ENCODE measurements around the gene CLDN22.

Gene CLDN22

DNA sequence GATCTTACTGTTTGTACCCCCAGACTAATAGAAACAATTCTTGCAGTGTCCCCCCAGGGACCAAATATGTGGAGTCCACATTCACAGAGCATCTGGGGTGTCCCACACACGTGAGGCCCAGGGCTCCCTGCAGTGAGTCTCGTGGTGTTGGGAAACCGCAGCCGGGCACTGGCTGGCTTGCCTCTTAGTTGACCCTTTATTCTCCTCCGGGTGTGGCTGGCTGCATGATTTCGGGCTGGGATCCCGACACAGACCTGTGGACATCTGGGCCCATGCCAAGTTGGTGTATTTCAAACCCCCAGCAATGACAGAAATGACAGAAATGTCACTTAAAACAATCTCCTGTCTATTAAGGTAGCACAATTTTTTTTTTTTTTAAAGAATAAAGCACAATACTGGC lies 17.8 kb upstream of the CLDN22 start:
- TF ChIP-seq, protein P1, sequence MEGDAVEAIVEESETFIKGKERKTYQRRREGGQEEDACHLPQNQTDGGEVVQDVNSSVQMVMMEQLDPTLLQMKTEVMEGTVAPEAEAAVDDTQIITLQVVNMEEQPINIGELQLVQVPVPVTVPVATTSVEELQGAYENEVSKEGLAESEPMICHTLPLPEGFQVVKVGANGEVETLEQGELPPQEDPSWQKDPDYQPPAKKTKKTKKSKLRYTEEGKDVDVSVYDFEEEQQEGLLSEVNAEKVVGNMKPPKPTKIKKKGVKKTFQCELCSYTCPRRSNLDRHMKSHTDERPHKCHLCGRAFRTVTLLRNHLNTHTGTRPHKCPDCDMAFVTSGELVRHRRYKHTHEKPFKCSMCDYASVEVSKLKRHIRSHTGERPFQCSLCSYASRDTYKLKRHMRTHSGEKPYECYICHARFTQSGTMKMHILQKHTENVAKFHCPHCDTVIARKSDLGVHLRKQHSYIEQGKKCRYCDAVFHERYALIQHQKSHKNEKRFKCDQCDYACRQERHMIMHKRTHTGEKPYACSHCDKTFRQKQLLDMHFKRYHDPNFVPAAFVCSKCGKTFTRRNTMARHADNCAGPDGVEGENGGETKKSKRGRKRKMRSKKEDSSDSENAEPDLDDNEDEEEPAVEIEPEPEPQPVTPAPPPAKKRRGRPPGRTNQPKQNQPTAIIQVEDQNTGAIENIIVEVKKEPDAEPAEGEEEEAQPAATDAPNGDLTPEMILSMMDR (IDR thresholded peaks at IDR 0.05; ENCODE audit: control insufficient read depth, extremely low read depth, insufficient read depth) = no peak
- H3K4me3 ChIP-seq (ENCODE audit: low read depth, low read length) = no peak overlapping the region
- DNase-seq (ENCODE audit: low read depth) = no peak

DNA sequence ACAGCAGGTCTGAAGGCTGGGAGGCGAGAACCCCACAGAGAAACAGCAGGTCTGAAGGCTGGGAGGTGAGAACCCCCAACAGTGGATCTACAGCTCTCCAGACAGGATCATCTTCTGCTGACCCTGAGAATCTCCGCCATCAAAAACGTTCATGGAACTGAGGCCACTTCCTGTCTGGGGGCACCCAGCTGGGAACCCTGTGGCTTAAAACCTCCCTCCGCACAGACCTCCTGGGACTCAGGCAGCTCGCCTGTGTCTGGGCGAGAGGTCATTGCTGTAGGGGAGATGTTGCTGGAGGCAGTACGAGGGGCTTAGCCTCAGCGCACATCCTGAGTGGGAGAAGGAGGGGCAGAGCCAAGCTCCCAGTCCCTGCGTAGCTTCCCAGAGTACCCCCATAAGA lies 17.3 kb upstream of the CLDN22 start:
- TF ChIP-seq, protein P1 (IDR thresholded peaks at IDR 0.05; ENCODE audit: control insufficient read depth, extremely low read depth, insufficient read depth) = no peak
- no peak overlapping the region for H3K4me3 ChIP-seq (ENCODE audit: low read depth, low read length)
- DNase-seq (ENCODE audit: low read depth) = no peak

DNA sequence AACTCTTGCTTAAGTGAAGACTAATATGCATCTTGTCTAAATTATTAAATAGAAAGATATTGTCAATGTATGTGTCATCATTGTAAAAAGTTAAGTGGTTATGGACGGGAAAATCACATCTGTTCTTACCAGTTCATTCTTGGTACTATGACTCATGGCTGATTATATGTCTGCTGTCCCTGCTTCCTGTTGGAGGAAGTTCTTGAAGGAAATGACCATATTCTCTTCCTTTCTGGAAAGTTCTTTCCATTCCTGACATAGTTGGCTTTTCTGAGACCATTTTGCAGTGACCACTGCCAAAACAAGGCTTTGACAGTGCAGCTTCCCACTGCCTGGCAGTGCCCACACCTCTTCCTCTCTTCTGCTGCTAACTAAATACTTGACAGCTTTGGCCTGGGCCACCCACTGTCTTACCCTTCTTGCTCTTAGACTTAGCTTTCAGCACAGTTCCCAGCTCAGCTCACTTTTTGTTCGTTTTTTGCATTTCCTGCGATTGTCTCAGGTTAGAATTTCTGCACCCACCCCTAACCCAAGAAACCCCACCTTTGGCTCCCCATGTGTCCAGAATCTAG lies 15.4 kb upstream of the CLDN22 start:
- no peak for DNase-seq (ENCODE audit: low read depth)
- TF ChIP-seq, protein P1 (IDR thresholded peaks at IDR 0.05; ENCODE audit: control insufficient read depth, extremely low read depth, insufficient read depth) = no peak
- H3K4me3 ChIP-seq (ENCODE audit: low read depth, low read length) = no peak overlapping the region

DNA sequence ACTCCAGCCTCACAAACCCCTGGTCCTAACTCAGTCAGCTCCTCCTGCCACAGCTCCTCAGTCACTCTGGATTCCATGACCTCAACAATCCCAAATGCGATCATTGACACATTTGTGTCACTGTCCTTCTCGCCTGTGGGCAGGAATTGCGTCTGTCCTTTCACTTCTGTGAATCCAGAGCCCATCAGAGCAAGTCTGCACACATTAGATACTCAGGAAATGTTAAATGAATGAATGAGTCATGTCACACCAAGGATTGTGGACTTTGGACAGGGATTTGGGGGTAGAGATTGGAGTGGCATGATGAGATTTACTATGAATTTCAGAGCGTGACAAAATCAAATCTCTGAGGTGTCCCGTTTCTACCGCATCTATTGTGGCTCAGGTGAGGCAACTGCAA lies 13.9 kb upstream of the CLDN22 start:
- TF ChIP-seq, protein P1 (IDR thresholded peaks at IDR 0.05; ENCODE audit: control insufficient read depth, extremely low read depth, insufficient read depth) = no peak
- no peak overlapping the region for H3K4me3 ChIP-seq (ENCODE audit: low read depth, low read length)
- no peak for DNase-seq (ENCODE audit: low read depth)

DNA sequence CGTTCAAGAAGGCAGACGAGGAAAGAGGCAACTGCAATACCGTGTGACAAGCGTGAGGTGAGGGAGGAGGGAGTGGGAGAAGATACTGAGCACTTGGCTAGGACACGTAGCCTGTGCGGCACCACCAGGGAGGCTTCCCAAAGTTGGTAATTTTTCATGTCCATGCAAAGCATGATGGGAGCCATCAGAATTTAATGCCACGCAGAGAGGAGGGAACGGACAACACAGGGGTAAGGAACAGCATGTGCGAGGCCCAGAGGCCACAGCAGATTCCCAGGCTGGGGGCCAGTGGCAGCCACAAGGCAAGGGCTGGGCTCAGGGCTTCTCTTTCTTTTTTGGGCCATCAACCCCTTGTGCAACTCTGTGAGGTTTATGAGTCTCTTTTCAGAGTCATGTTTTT lies 13.1 kb upstream of the CLDN22 start:
- TF ChIP-seq, protein P1 (IDR thresholded peaks at IDR 0.05; ENCODE audit: control insufficient read depth, extremely low read depth, insufficient read depth) = no peak
- H3K4me3 ChIP-seq (ENCODE audit: low read depth, low read length) = no peak overlapping the region
- DNase-seq (ENCODE audit: low read depth) = no peak

DNA sequence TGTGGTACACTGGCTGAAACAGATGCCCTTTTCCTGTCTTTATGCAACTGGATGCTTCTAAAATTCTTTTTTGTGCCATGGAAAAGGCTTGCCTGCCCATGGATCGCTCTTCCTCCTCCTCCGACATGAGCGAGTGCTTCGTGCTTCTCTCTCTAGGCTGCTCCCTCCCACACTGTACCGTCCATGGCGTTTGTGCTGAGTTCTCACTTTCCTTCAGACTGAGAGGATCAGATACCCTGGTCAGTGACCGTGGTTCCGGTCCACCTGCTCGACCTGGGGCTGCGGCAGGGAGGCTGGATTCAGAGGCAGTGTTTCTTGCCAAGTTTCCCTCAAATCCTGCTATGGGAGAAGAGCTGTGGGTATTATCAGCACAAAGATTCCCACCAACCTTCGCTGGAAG lies 12.4 kb upstream of the CLDN22 start:
- TF ChIP-seq, protein P1 (IDR thresholded peaks at IDR 0.05; ENCODE audit: control insufficient read depth, extremely low read depth, insufficient read depth) = no peak
- no peak overlapping the region for H3K4me3 ChIP-seq (ENCODE audit: low read depth, low read length)
- no peak for DNase-seq (ENCODE audit: low read depth)

DNA sequence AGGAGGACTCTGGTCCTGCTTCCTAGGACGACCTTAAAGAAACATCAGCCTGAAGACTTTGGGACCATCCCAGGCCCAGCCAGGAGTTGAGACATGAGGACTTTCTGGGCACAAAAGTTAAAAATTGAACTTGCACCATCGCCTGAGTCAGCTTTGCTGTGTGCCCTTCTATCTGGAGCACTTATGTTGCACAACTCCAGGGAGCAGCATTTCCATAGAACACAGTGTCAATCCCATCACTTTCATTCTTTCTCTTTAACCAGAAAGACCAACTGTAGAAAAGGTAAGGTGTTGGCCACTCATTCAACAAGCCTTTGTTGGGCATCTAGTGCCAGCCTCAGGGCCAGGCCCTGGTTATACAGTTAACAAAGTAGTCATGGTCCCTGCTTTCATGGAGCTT lies 10.8 kb upstream of the CLDN22 start:
- H3K4me3 ChIP-seq (ENCODE audit: low read depth, low read length) = no peak overlapping the region
- DNase-seq (ENCODE audit: low read depth) = no peak
- TF ChIP-seq, protein P1 (IDR thresholded peaks at IDR 0.05; ENCODE audit: control insufficient read depth, extremely low read depth, insufficient read depth) = no peak

Data from LNCaP clone FGC (cell line).